ENCODE measurements around the gene YARS1. TPM values are rescaled to one million over a fixed set of nuclear protein-coding genes. Genes with fewer than 3 reads are reported as not detected.

The YARS1 gene
- polyA plus RNA-seq, 1 donor (not counting 4 experiments of a cell fraction or from before 2014, with no cell fraction given), result 68.4 TPM

DNA sequence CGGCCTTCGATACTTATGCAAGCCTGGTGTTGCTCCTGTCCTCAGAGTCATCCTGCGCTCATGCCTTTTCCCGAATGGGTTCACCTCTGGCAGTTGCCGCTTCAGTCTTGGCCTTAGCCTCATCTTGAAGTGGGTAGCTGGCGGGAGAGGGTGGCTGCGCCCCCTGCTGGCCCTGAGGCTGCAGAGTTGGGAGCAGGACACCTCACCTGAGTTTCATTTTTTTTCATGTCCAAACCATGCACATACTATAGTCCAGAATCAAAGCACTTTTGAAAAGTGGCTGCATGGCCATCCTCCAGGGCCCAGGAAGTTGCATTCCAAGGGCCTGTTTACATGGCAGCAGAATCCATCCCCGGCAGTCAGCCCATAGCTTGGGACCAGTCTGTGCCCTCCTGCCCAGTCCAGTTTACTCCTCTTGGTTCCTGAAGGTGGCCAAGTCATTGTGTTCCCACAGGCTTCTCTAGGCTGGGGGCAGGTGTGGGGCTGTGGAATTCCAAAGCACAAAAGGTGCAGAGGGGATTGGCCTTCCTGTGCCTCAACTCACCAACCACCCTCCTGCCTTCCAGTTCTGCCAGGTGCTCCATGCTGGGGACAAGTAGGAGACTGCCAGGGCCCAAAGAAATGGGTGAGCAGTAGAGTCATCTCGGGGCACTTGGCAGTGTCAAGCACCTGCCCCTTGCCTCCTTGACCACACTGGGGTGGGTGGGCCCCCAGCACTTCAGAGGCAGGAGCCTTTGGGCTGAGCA is 44.0 kb downstream of the YARS1 start:
- Histone ChIP-seq H4K20me1 (ENCODE audit: control insufficient read depth, extremely low read depth, insufficient read depth, low read length) (peaks cover 3% of the 10 kb centered on the region), H3K36me3 (ENCODE audit: control insufficient read depth in 2 of 2, extremely low read depth in 1 of 2, insufficient read depth in 2 of 2, low read length in 2 of 2) (peaks cover 31 to 38% of the 10 kb centered on the region in 2 experiments), H3K9me3 (ENCODE audit: control insufficient read depth, low read depth, low read length) (no peaks in the 10 kb centered on the region), H3K79me2 (ENCODE audit: control insufficient read depth, insufficient read depth, low read length) (no peaks in the 10 kb centered on the region), H3K9ac (ENCODE audit: control insufficient read depth, extremely low read depth, insufficient read depth, low read length) (no peak overlapping the region), H3K27ac (ENCODE audit: control insufficient read depth, insufficient read depth, low read length) (peak overlapping the region; percentile 3), H2AFZ (ENCODE audit: control insufficient read depth, low read length) (no peak overlapping the region), H3K4me1 (ENCODE audit: control insufficient read depth, extremely low read depth, insufficient read depth, low read length) (peaks cover 30% of the 10 kb centered on the region), H3K4me3 (ENCODE audit: control insufficient read depth in 2 of 3, extremely low read depth in 1 of 3, insufficient read depth in 2 of 3, low read depth in 1 of 3, low read length in 3 of 3) (no peak overlapping the region), H3K27me3 (ENCODE audit: control insufficient read depth, extremely low read depth, insufficient read depth, low read length) (no peaks in the 10 kb centered on the region), H3K4me2 (ENCODE audit: control insufficient read depth, extremely low read depth, insufficient read depth, low read depth, low read length) (no peak overlapping the region), H3K9me1 (ENCODE audit: control insufficient read depth, extremely low read depth, insufficient read depth, low read length) (no peaks in the 10 kb centered on the region)
- TF ChIP-seq EZH2 (IDR thresholded peaks at IDR 0.05; ENCODE audit: low read length), result no peak
- TF ChIP-seq, protein P1, sequence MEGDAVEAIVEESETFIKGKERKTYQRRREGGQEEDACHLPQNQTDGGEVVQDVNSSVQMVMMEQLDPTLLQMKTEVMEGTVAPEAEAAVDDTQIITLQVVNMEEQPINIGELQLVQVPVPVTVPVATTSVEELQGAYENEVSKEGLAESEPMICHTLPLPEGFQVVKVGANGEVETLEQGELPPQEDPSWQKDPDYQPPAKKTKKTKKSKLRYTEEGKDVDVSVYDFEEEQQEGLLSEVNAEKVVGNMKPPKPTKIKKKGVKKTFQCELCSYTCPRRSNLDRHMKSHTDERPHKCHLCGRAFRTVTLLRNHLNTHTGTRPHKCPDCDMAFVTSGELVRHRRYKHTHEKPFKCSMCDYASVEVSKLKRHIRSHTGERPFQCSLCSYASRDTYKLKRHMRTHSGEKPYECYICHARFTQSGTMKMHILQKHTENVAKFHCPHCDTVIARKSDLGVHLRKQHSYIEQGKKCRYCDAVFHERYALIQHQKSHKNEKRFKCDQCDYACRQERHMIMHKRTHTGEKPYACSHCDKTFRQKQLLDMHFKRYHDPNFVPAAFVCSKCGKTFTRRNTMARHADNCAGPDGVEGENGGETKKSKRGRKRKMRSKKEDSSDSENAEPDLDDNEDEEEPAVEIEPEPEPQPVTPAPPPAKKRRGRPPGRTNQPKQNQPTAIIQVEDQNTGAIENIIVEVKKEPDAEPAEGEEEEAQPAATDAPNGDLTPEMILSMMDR (optimal IDR thresholded peaks at IDR 0.05 in 1 of 3, IDR thresholded peaks at IDR 0.05 in 1 of 3, conservative IDR thresholded peaks at IDR 0.05 in 1 of 3; ENCODE audit: extremely low read depth in 1 of 3, insufficient read depth in 2 of 3, low read length in 3 of 3), result peak; percentile 90 to 97 (median 93)
- DNase-seq (ENCODE audit: low read depth, low spot score) (no peak), FAIRE-seq (peak; percentile 84)
- dilution Hi-C loops (cut with MboI; ENCODE audit: extremely low pct_ligation_motif_present, low sequenced_read_pairs), result no loop called here

DNA sequence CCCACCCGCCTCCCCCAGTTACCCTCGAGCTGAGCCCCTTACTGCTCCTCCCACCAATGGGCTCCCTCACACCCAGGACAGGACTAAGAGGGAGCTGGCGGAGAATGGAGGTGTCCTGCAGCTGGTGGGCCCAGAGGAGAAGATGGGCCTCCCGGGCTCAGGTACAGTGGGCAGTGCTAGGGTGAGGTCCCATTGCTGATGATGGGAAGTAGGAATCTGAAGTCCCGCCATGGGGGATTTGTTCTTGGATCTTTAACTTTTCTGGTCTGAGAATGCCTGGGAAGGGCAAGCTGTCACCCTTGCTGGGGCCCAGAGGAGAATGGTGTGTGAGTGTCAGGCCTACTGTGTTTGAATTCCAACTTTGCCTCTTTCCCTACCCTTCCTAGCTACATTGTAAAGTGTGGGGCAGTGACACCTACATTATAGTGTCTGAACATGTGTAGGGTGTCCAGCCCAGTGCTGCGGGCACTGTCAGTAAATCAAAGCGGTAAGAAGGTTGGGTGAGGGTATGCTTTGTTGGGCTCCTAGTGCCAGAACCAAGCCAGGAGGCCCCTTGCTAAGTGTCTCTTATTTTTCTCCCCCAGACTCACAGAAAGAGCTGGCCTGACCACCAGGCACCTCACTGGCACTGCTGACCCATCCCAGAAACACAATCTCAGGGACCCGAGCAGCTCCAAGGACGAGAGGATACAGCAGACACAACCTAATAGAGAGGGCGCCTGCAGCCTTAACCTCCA is 44.7 kb downstream of the YARS1 start:
- H3K4me3 ChIP-seq (ENCODE audit: control insufficient read depth in 2 of 3, extremely low read depth in 1 of 3, insufficient read depth in 2 of 3, low read depth in 1 of 3, low read length in 3 of 3), result no peak overlapping the region
- H4K20me1 ChIP-seq (ENCODE audit: control insufficient read depth, extremely low read depth, insufficient read depth, low read length), result peaks cover 5% of the 10 kb centered on the region
- peaks cover 37% of the 10 kb centered on the region for H3K4me1 ChIP-seq (ENCODE audit: control insufficient read depth, extremely low read depth, insufficient read depth, low read length)
- H3K4me2 ChIP-seq (ENCODE audit: control insufficient read depth, extremely low read depth, insufficient read depth, low read depth, low read length), result no peak overlapping the region
- peak overlapping the region; percentile 3 for H3K27ac ChIP-seq (ENCODE audit: control insufficient read depth, insufficient read depth, low read length)
- no peak overlapping the region for H3K9ac ChIP-seq (ENCODE audit: control insufficient read depth, extremely low read depth, insufficient read depth, low read length)
- peaks cover 2% of the 10 kb centered on the region for H3K79me2 ChIP-seq (ENCODE audit: control insufficient read depth, insufficient read depth, low read length)
- no peaks in the 10 kb centered on the region for H3K27me3 ChIP-seq (ENCODE audit: control insufficient read depth, extremely low read depth, insufficient read depth, low read length)
- peaks cover 29 to 42% of the 10 kb centered on the region in 2 experiments for H3K36me3 ChIP-seq (ENCODE audit: control insufficient read depth in 2 of 2, extremely low read depth in 1 of 2, insufficient read depth in 2 of 2, low read length in 2 of 2)
- dilution Hi-C loops (cut with MboI; ENCODE audit: extremely low pct_ligation_motif_present, low sequenced_read_pairs), result no loop called here
- H2AFZ ChIP-seq (ENCODE audit: control insufficient read depth, low read length), result no peak overlapping the region
- no peaks in the 10 kb centered on the region for H3K9me3 ChIP-seq (ENCODE audit: control insufficient read depth, low read depth, low read length)
- no peaks in the 10 kb centered on the region for H3K9me1 ChIP-seq (ENCODE audit: control insufficient read depth, extremely low read depth, insufficient read depth, low read length)
- TF ChIP-seq, protein P1 (optimal IDR thresholded peaks at IDR 0.05 in 1 of 3, IDR thresholded peaks at IDR 0.05 in 1 of 3, conservative IDR thresholded peaks at IDR 0.05 in 1 of 3; ENCODE audit: extremely low read depth in 1 of 3, insufficient read depth in 2 of 3, low read length in 3 of 3), result no peak
- no peak for TF ChIP-seq EZH2 (IDR thresholded peaks at IDR 0.05; ENCODE audit: low read length)
- DNase-seq (ENCODE audit: low read depth, low spot score) (no peak), FAIRE-seq (no peak)
